Cardiac muscle cell (in vitro differentiated cells and primary cell): Measurements from ENCODE around the gene ARHGDIA. TPM values are rescaled to one million over a fixed set of nuclear protein-coding genes. Genes with fewer than 3 reads are reported as not detected.

Experiments used
- DNase-seq, 2 donors: peaks; one replicate each; pipeline versions ENCODE4 v3.0.0 to v3.0.0-alpha.2; 2010 to 2017; ENCODE audit warnings: low read depth in 1 of 2, low spot score in 1 of 2
- H3K27ac ChIP-seq: fragments of 200-600 bp; sonication (generic); 2 replicates; pipeline ENCODE4 v1.5.1; 2016
- H3K27me3 ChIP-seq: fragments of 200-600 bp; sonication (generic); 2 replicates; pipeline ENCODE4 v1.6.0; 2016; ENCODE audit warnings: control low read depth
- H3K36me3 ChIP-seq: fragments of 200-600 bp; sonication (generic); 2 replicates; pipeline ENCODE4 v1.5.1; 2016; ENCODE audit warnings: control low read depth
- H3K4me1 ChIP-seq: fragments of 200-600 bp; sonication (generic); 2 replicates; pipeline ENCODE4 v1.8.1; 2017; ENCODE audit warnings: low read depth, mild to moderate bottlenecking, mixed run types
- H3K4me3 ChIP-seq: fragments of 200-600 bp; sonication (generic); 2 replicates; pipeline ENCODE4 v1.5.1; 2016; ENCODE audit warnings: mild to moderate bottlenecking
- H3K9me3 ChIP-seq: fragments of 200-600 bp; sonication (generic); 2 replicates; pipeline ENCODE4 v1.5.1; 2017; ENCODE audit warnings: low read depth, mild to moderate bottlenecking, control low read depth
- polyA plus RNA-seq: library from polyadenylated mRNA; unstranded; fragments of >200 nt; fragmentation: Nextera tagmentation; extraction: Ambion mirVana; gene quantifications from 2 replicates; pipeline ENCODE4 v1.2.1, GENCODE V29; 2016
- total RNA-seq: library from RNA; depleted of rRNA; stranded (reverse); fragments of >200 nt; gene quantifications from 2 replicates; pipeline ENCODE4 v1.2.3, GENCODE V29; 2016
- TF ChIP-seq, protein P1 (sequence below): IDR thresholded peaks from 2 replicates; pipeline ENCODE4 v1.5.1; 2012; ENCODE audit warnings: low read depth, mild to moderate bottlenecking, low read length

ARHGDIA gene
- total and polyA plus RNA-seq, 2 experiments from 2014 or later = 101 to 163 TPM

DNA sequence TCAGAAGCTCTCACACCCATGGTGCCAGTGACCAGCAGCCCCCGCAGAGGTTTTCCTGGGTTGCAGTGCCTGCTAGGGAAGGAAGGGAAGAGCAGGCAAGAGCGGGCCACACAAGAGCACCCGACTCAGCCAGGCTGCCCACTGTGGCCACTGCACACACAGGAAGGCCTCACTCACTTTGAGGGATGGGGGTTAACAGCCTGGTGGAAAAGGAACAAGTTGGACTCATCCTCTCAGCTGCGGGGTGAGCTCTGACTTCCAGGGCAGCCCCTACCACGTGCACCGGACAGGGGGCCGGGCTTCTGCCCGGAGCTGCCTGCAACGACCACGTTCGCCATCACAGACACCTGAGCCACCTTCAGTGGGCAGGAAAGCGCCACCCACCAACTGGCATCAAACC is 18.9 kb downstream of the ARHGDIA start:
- peaks cover 35% of the 10 kb centered on the region for H3K36me3 ChIP-seq
- TF ChIP-seq, protein P1, sequence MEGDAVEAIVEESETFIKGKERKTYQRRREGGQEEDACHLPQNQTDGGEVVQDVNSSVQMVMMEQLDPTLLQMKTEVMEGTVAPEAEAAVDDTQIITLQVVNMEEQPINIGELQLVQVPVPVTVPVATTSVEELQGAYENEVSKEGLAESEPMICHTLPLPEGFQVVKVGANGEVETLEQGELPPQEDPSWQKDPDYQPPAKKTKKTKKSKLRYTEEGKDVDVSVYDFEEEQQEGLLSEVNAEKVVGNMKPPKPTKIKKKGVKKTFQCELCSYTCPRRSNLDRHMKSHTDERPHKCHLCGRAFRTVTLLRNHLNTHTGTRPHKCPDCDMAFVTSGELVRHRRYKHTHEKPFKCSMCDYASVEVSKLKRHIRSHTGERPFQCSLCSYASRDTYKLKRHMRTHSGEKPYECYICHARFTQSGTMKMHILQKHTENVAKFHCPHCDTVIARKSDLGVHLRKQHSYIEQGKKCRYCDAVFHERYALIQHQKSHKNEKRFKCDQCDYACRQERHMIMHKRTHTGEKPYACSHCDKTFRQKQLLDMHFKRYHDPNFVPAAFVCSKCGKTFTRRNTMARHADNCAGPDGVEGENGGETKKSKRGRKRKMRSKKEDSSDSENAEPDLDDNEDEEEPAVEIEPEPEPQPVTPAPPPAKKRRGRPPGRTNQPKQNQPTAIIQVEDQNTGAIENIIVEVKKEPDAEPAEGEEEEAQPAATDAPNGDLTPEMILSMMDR = no peak
- DNase-seq = no peak
- no peaks in the 10 kb centered on the region for H3K9me3 ChIP-seq
- H3K27ac ChIP-seq = no peak overlapping the region
- H3K4me3 ChIP-seq = no peak overlapping the region
- no peaks in the 10 kb centered on the region for H3K27me3 ChIP-seq
- H3K4me1 ChIP-seq = no peaks in the 10 kb centered on the region

DNA sequence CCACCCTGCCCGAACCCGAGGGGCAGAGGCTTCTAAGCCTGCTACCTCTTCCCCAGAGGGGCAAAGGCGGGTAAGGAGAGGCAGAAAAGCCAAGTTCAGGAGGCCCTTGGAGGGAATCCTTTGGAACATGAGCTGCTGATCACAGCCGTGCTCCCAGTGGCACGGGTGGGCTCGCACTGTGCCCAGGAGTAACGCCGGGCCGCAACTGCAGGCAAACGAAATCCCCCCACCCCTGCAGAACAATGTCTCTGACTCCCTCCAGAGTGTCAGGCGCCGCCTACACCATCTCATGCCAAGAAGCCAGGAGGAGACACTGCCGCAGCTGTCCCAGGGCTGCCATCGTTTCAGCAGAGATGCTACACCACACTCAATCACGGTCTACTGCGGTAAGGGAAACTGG is 19.7 kb downstream of the ARHGDIA start:
- H3K4me1 ChIP-seq = no peaks in the 10 kb centered on the region
- H3K4me3 ChIP-seq = no peak overlapping the region
- H3K27me3 ChIP-seq = no peaks in the 10 kb centered on the region
- H3K27ac ChIP-seq = no peak overlapping the region
- DNase-seq = no peak
- TF ChIP-seq, protein P1 = no peak
- H3K9me3 ChIP-seq = no peaks in the 10 kb centered on the region
- peaks cover 43% of the 10 kb centered on the region for H3K36me3 ChIP-seq

DNA sequence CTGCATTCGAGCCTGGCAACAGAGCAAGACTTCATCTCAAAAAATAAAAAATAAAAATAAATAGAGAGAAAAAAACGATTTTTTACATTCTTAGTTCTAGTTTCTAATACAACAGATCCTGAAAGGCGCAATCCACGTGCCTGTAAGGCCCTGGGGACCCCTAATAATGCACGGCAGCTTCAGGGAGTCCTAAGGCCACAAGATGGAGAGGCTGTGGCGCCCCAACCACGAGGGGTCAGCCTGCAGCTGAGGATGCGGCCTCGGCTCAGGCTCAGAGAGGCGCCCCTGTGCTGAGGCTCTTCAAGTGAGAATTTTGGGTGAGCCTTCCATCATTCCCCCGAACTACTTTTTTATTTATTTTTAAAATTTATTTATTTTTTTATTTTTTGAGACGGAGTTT is 21.7 kb downstream of the ARHGDIA start:
- DNase-seq = no peak
- no peaks in the 10 kb centered on the region for H3K9me3 ChIP-seq
- TF ChIP-seq, protein P1 = no peak
- H3K4me1 ChIP-seq = no peaks in the 10 kb centered on the region
- H3K4me3 ChIP-seq = no peak overlapping the region
- no peak overlapping the region for H3K27ac ChIP-seq
- peaks cover 58% of the 10 kb centered on the region for H3K36me3 ChIP-seq
- no peaks in the 10 kb centered on the region for H3K27me3 ChIP-seq

DNA sequence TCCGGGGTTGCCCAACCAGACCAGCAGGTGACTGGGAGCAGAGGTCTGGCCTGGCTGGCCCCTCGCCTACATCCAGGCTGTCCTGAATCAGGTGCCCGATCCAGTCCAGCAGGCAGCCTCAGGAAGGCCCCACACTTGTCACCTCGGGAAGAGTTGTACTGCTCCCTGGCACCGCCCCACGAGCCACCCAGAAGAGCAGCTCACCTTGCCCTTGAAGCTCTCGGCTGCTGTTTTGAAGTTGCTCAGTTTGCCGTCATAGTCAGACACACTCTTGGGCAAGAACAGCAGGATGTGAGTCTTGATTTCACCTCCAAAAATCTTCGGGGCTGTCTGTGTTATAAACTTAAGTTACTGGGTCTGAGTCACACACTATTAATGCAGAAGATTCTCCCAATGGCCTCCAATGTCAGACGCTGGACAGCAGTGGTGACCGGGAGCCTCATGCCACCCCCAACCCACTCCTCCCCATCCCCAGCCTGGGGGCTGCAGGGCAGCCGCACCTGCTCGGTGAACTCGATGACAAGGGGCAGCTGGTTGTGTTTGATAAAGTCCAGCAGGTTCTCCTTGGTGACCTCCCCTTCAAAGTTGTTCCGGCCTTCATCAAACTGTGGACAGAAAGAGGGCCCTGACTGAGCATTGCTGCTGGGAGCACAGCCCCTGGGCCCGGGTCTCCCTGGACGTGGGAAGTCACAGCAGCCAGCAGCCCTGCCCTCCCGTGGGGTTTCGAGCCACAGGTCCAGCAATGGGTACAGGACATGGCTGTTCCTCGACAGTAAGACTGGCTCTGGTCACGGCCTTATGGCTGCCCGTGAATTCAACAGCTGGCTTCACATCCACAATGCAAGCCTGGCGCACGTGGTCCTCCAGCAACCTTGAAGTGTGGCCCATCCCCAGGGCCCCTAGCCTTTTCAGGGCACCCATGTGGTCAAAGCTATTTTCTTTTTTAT is 24.1 kb downstream of the ARHGDIA start:
- H3K27ac ChIP-seq = no peak overlapping the region
- H3K36me3 ChIP-seq = peaks cover 48% of the 10 kb centered on the region
- no peaks in the 10 kb centered on the region for H3K9me3 ChIP-seq
- H3K4me3 ChIP-seq = no peak overlapping the region
- DNase-seq = no peak
- H3K4me1 ChIP-seq = no peaks in the 10 kb centered on the region
- H3K27me3 ChIP-seq = no peaks in the 10 kb centered on the region
- TF ChIP-seq, protein P1 = no peak

DNA sequence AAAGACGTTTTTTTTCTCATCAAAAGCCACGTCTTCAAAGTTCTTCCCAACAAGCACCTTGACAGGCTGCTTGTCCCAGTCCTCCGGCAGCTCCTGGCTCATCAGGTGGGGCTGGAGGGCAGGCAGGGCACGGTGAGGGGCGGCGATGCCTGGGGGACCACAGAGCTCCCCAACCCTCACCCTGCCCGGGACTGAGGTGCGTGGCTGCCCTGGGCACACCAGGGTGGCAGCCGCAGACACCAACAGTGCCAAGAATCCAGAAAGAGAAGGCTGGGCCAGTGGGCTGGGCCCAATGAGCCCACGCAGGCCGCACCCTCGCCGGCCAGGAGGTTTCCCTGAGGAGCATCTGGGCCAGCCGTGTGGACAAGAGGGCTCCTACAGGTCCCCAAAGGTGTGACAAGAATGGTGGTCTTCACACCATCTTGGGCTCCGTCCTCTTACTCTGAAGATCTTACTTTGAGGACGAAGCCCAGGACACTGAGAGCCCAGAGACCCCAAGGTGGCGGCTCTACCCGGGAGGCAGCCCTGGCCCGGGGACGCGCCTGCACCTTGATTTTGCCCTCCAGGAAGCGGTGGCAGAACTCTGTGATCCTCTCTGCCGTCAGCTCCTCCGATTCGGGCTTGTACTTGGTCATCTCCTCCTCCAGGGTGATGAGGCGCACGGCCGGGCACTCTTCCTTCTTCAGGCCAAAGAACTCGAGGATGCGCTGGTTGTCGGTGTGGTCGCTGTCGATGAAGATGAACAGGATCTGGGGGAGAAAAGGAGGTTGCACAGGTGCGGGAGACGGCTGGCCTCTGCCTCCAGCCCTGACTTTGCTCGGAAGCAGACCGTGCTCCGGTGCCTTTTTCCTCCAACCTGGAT is 25.0 kb downstream of the ARHGDIA start:
- DNase-seq = no peak
- no peak overlapping the region for H3K4me3 ChIP-seq
- TF ChIP-seq, protein P1 = no peak
- no peaks in the 10 kb centered on the region for H3K9me3 ChIP-seq
- H3K4me1 ChIP-seq = no peaks in the 10 kb centered on the region
- no peaks in the 10 kb centered on the region for H3K27me3 ChIP-seq
- no peak overlapping the region for H3K27ac ChIP-seq
- H3K36me3 ChIP-seq = peaks cover 43% of the 10 kb centered on the region
